Upper lobe of right lung (tissue), 1 donor: Measurements from ENCODE around the gene FAM151B. TPM values are rescaled to one million over a fixed set of nuclear protein-coding genes. Genes with fewer than 3 reads are reported as not detected.

Experiments used
- ATAC-seq: fragments of 200-7000 bp; cut with Tn5 transposase; one replicate; pipeline ENCODE4 v1.9.1; 2020; ENCODE audit warnings: mild to moderate bottlenecking, moderate library complexity
- DNase-seq: peaks from one replicate; pipeline ENCODE4 v3.0.0-alpha.2; 2020
- H3K27ac ChIP-seq: fragments of 200-600 bp; one replicate; pipeline ENCODE4 v1.8.0; 2022
- H3K27me3 ChIP-seq: fragments of 200-600 bp; one replicate; pipeline ENCODE4 v1.8.0; 2022; ENCODE audit warnings: mild to moderate bottlenecking
- H3K36me3 ChIP-seq: fragments of 200-600 bp; one replicate; pipeline ENCODE4 v1.8.0; 2022
- H3K4me1 ChIP-seq: fragments of 200-600 bp; one replicate; pipeline ENCODE4 v1.8.0; 2022
- H3K4me3 ChIP-seq: fragments of 200-600 bp; one replicate; pipeline ENCODE4 v1.8.0; 2022; ENCODE audit warnings: mild to moderate bottlenecking
- H3K9me3 ChIP-seq: fragments of 200-600 bp; one replicate; pipeline ENCODE4 v1.8.0; 2022
- intact Hi-C: fragments of 100-400 bp; cut with DNase I; formaldehyde crosslinking; loops from one replicate; pipeline ENCODE4 v1.11.0; 2022
- total RNA-seq: library from RNA; stranded (reverse); fragmentation: NEBNext Ultra II Directional; extraction: Animal tissue kit (Norgen Biotek cat#: 25700); gene quantifications from one replicate; pipeline ENCODE4 v1.2.1, GENCODE V29; 2021
- TF ChIP-seq, protein P1 (sequence below): fragments of 200-600 bp; IDR thresholded peaks from one replicate; pipeline ENCODE4 v1.8.0; 2022; ENCODE audit warnings: antibody characterized with exemption
- donor health status: DM: no; HTN: yes; CAD: no; lungs with severe emphysema.

FAM151B gene
- total RNA-seq, 1 donor from 2014 or later = 3.4 TPM

DNA sequence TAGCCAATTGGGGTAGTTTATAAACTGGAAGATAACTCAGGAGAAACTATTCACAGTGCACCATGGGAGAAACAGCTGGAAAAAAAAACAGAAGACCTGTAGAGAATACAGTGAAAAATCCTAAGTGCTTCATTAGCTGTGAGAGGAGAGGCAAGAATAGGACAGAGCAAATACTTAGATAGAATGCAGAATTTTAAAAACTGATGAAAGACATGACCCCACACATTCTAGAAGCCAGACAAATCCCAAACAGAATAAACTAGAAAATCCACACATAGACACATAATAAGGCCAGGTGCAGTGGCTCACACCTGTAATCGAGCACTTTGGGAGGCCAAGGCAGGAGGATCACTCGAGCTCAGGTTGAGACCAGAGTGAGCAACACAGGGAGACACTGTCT lies 7.5 kb upstream of the FAM151B start:
- no peak for DNase-seq
- Histone ChIP-seq H3K9me3 (peaks cover 4% of the 10 kb centered on the region), H3K4me3 (no peak overlapping the region), H3K27ac (no peak overlapping the region), H3K4me1 (no peaks in the 10 kb centered on the region), H3K36me3 (peaks cover 17% of the 10 kb centered on the region), H3K27me3 (no peaks in the 10 kb centered on the region)
- intact Hi-C loops = no loop called here
- no peak for ATAC-seq
- TF ChIP-seq, protein P1, sequence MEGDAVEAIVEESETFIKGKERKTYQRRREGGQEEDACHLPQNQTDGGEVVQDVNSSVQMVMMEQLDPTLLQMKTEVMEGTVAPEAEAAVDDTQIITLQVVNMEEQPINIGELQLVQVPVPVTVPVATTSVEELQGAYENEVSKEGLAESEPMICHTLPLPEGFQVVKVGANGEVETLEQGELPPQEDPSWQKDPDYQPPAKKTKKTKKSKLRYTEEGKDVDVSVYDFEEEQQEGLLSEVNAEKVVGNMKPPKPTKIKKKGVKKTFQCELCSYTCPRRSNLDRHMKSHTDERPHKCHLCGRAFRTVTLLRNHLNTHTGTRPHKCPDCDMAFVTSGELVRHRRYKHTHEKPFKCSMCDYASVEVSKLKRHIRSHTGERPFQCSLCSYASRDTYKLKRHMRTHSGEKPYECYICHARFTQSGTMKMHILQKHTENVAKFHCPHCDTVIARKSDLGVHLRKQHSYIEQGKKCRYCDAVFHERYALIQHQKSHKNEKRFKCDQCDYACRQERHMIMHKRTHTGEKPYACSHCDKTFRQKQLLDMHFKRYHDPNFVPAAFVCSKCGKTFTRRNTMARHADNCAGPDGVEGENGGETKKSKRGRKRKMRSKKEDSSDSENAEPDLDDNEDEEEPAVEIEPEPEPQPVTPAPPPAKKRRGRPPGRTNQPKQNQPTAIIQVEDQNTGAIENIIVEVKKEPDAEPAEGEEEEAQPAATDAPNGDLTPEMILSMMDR = no peak

DNA sequence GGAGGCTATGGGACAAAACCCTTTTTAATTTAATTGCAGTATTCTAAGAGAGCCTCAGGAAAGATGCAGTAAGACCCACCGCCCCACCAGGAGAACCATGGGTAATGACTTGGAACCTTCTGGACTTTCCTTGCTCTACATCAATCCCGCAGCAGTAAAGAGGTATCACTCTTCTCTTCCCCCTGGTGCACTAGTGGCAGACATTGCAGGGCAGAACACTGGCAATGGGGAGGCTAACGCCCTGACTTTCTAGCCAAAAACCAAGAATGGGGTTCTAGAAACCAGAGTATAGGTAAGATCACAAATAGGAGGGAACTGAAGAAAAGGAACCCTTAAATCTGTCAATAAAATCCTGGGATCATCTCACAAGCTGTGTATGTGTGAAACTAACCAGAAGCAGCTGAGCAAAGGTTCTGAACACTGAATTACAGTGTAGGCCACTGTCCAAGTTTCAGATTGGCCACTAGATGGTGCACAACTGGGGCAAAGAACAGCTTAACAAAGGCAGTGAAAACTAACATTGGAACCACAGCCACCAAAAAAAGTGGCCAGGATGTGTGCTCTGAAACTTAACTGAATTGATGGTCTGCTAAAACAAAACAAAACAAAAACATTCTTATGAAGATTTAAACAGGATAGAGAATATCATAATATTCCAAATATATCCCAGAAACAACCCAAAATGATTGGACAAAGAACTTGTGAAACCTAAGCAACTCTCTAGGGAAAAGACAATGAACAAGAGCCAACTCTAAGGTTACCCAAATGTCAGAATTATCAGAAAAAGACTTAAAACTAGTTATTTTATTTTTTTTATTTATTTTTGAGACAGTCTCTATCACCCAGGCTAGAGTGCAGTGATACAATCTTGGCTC lies 6.6 kb upstream of the FAM151B start:
- H3K4me1 ChIP-seq = no peaks in the 10 kb centered on the region
- intact Hi-C loops = no loop called here
- TF ChIP-seq, protein P1 = peak; percentile 70
- H3K36me3 ChIP-seq = peaks cover 8% of the 10 kb centered on the region
- no peak overlapping the region for H3K27ac ChIP-seq
- peaks cover 4% of the 10 kb centered on the region for H3K9me3 ChIP-seq
- H3K4me3 ChIP-seq = no peak overlapping the region
- no peaks in the 10 kb centered on the region for H3K27me3 ChIP-seq
- DNase-seq = no peak
- ATAC-seq = peak; percentile 93

DNA sequence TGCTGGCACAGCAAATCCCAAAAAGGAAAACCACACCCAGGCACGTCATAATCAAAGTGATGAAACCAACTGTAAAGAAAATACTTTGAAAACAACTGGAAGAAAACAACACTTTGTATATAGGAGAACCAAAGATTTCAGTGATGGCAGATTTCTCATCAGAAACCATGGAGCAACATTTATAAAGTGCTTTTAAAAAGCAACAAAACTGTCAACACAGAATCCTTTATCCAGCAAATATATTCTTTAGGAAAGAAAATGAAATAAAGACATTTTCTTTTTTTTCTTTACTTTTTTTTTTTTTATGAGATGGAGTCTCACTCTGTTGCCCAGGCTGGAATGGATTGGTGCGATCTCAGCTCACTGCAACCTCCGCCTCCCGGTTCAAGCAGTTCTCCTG lies 5.3 kb upstream of the FAM151B start:
- intact Hi-C loops = no loop called here
- TF ChIP-seq, protein P1 = no peak
- no peak for DNase-seq

DNA sequence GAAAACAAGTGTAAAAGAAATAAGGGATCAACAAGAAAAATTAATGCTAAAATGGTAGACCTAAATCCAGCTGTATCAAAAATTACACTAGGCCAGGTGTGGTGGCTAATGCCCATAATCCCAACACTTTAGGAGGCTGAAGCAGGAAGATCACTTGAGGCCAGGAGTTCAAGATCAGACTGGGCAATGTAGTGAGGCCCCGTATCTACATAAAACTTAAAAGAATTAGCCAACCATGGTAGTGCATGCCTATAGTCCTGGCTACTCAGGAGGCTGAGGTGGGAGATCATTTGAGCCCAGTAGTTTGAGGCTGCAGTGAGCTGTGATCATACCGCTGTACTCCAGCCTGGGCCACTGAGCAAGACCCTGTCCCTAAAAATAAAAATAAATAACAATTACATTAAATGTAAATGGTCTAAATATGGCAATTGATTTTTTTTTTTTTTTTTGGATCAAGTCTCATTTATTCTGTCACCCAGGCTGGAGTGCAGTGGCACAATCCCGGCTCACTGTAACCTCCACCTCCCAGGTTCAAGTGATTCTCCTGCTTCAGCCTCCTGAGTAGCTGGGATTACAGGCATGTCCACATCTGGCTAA lies 4.2 kb upstream of the FAM151B start:
- H3K27me3 ChIP-seq = no peaks in the 10 kb centered on the region
- H3K27ac ChIP-seq = no peak overlapping the region
- ATAC-seq (no peak), DNase-seq (no peak)
- no peak overlapping the region for H3K4me3 ChIP-seq
- H3K4me1 ChIP-seq = peaks cover 10% of the 10 kb centered on the region
- TF ChIP-seq, protein P1 = no peak
- no peaks in the 10 kb centered on the region for H3K36me3 ChIP-seq
- H3K9me3 ChIP-seq = peaks cover 4% of the 10 kb centered on the region
- intact Hi-C loops = no loop called here

More for the DNA sequence above, 5.3 kb upstream of the FAM151B start:
- peaks cover 7% of the 10 kb centered on the region for H3K4me1 ChIP-seq
- peaks cover 4% of the 10 kb centered on the region for H3K9me3 ChIP-seq
- H3K27ac ChIP-seq = no peak overlapping the region
- no peak for ATAC-seq
- H3K4me3 ChIP-seq = no peak overlapping the region
- peaks cover under 1% of the 10 kb centered on the region for H3K36me3 ChIP-seq
- H3K27me3 ChIP-seq = no peaks in the 10 kb centered on the region

DNA sequence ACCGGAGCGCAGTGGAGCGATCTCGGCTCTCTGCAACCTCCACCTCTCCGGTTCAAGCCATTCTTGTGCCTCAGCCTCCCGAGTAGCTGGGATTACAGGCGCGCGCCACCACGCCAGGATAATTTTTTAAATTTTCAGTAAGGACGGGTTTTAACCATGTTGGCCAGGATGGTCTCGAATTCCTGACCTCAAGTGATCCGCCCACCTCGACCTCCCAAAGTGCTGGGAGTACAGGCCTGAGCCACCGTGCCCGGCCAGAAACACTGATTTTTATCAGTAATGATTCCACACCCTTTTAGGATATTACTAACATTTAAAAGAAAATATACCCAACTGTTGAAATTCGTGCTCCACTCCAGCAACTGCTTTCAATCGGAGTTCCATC lies 464 bp upstream of the FAM151B start:
- ATAC-seq (no peak), DNase-seq (no peak)
- Histone ChIP-seq H3K36me3 (no peaks in the 10 kb centered on the region), H3K27me3 (no peaks in the 10 kb centered on the region), H3K4me1 (peaks cover 15% of the 10 kb centered on the region), H3K27ac (peak overlapping the region; percentile 80), H3K9me3 (peaks cover 2% of the 10 kb centered on the region), H3K4me3 (peak overlapping the region; percentile 72)
- TF ChIP-seq, protein P1 = no peak
- intact Hi-C loops = no loop called here
